H1 (cell line): ENCODE data around the gene TRIM56. TPM values are rescaled to one million over a fixed set of nuclear protein-coding genes. Genes with fewer than 3 reads are reported as not detected.
A peak's percentile ranks its signal among the peaks of the same experiment; 100 is the strongest.

Source experiments
- CTCF ChIA-PET: fragments of 300-600 bp; sonication (Branson Sonifier 250); formaldehyde crosslinking; loops from one replicate; lab custom pipeline; 2021; ENCODE audit not compliant: partially characterized antibody; lab: Charles Lee
- POLR2A ChIA-PET: fragments of 300-600 bp; sonication (Branson Sonifier 250); formaldehyde crosslinking; loops from one replicate; lab custom pipeline; 2021; ENCODE audit warnings: inconsistent platforms; ENCODE audit not compliant: partially characterized antibody; lab: Charles Lee
- DNase-seq, 2 experiments: peaks; one replicate each; pipeline versions ENCODE4 v3.0.0 to v3.0.0-alpha.2; 2010 to 2022; ENCODE audit warnings: low spot score in 2 of 2, low read depth in 1 of 2, mixed read lengths in 1 of 2
- FAIRE-seq: peaks from 2 replicates; lab custom pipeline; 2011; peaks lifted over from hg19 to GRCh38; lab: Jason Lieb, UNC
- H2AFZ ChIP-seq: 2 replicates; pipeline ENCODE4 v1.8.1; 2012; ENCODE audit warnings: low read length, inconsistent platforms
- H2AK5ac ChIP-seq: 2 replicates; pipeline ENCODE4 v1.6.1; 2013; ENCODE audit warnings: low read depth, low read length
- H2BK120ac ChIP-seq: replicated peaks from 2 replicates; pipeline ENCODE3; 2013; ENCODE audit warnings: low read depth, low read length, inconsistent platforms
- H2BK12ac ChIP-seq: 2 replicates; pipeline ENCODE4 v1.6.1; 2013; ENCODE audit warnings: low read depth, low read length
- H2BK15ac ChIP-seq: 2 replicates; pipeline ENCODE4 v1.6.1; 2013; ENCODE audit warnings: low read length
- H2BK20ac ChIP-seq: 2 replicates; pipeline ENCODE4 v1.6.1; 2013; ENCODE audit warnings: low read length
- H2BK5ac ChIP-seq: 2 replicates; pipeline ENCODE4 v1.6.1; 2013; ENCODE audit warnings: low read depth, low read length
- H3K14ac ChIP-seq: 2 replicates; pipeline ENCODE4 v1.6.1; 2013; ENCODE audit warnings: inconsistent platforms; ENCODE audit not compliant: insufficient read length
- H3K18ac ChIP-seq: 2 replicates; pipeline ENCODE4 v1.6.1; 2013; ENCODE audit warnings: low read length; ENCODE audit errors: extremely low read depth
- H3K23ac ChIP-seq: 2 replicates; pipeline ENCODE4 v1.6.1; 2013; ENCODE audit warnings: inconsistent platforms; ENCODE audit not compliant: insufficient read length
- H3K23me2 ChIP-seq: 2 replicates; pipeline ENCODE4 v1.6.1; 2013; ENCODE audit warnings: low read depth, low read length
- H3K27ac ChIP-seq: 2 replicates; pipeline ENCODE4 v1.6.1; 2011; ENCODE audit warnings: low read depth, low read length, inconsistent platforms
- H3K27me3 ChIP-seq, 4 experiments: replicated peaks in 1 of 4; 1 replicate in 1 of 4; 2 replicates in 3 of 4; pipeline versions ENCODE4 v1.6.1 to v1.8.1; 2011 to 2013; ENCODE audit warnings: low read length in 3 of 4, mild to moderate bottlenecking in 3 of 4, inconsistent platforms in 2 of 4, mixed read lengths in 2 of 4, moderate library complexity in 1 of 4; ENCODE audit not compliant: control insufficient read depth in 3 of 4, insufficient read depth in 3 of 4; ENCODE audit errors: extremely low read depth in 1 of 4
- H3K36me3 ChIP-seq, 4 experiments: 2 replicates each; pipeline versions ENCODE4 v1.6.1 to v1.8.1; 2011 to 2013; ENCODE audit warnings: mild to moderate bottlenecking in 4 of 4, low read length in 3 of 4, moderate library complexity in 2 of 4, control low read depth in 1 of 4, inconsistent platforms in 1 of 4; ENCODE audit not compliant: insufficient read depth in 4 of 4, control insufficient read depth in 2 of 4
- H3K4ac ChIP-seq: replicated peaks from 2 replicates; pipeline ENCODE3; 2013; ENCODE audit warnings: low read length, low read depth, mixed read lengths, inconsistent platforms; ENCODE audit not compliant: insufficient read length
- H3K4me1 ChIP-seq, 4 experiments: replicated peaks in 1 of 4; 1 replicate in 1 of 4; 2 replicates in 3 of 4; pipeline versions ENCODE4 v1.6.1 to v1.8.1; 2011 to 2013; ENCODE audit warnings: low read length in 3 of 4, inconsistent platforms in 2 of 4, mixed read lengths in 1 of 4; ENCODE audit not compliant: insufficient read depth in 4 of 4, control insufficient read depth in 3 of 4
- H3K4me2 ChIP-seq, 2 experiments: 2 replicates each; pipeline versions ENCODE4 v1.6.1 to v1.8.1; 2011 to 2013; ENCODE audit warnings: low read depth in 2 of 2, low read length in 2 of 2, control low read depth in 1 of 2, inconsistent platforms in 1 of 2, mild to moderate bottlenecking in 1 of 2; ENCODE audit not compliant: insufficient read depth in 1 of 2
- H3K4me3 ChIP-seq, 4 experiments: fragments of 200-600, 300-600 bp in 1 of 4; sonication (generic), shearing (Covaris generic), sonication (Bioruptor Twin) in 1 of 4; 2 replicates each; pipeline versions ENCODE4 v1.5.1 to v1.8.1; 2011 to 2016; ENCODE audit warnings: low read length in 4 of 4, low read depth in 3 of 4, control low read depth in 2 of 4, inconsistent platforms in 2 of 4, mild to moderate bottlenecking in 2 of 4, mixed read lengths in 1 of 4, moderate library complexity in 1 of 4; ENCODE audit not compliant: insufficient read depth in 2 of 4; ENCODE audit errors: extremely low read depth in 1 of 4
- H3K56ac ChIP-seq: replicated peaks from 2 replicates; pipeline ENCODE3; 2013; ENCODE audit warnings: low read depth, mild to moderate bottlenecking, mixed read lengths, low read length, inconsistent platforms; ENCODE audit not compliant: insufficient read length
- H3K79me1 ChIP-seq: 2 replicates; pipeline ENCODE4 v1.6.1; 2013; ENCODE audit warnings: low read depth, low read length, control low read depth
- H3K79me2 ChIP-seq, 2 experiments: 2 replicates each; pipeline versions ENCODE4 v1.6.1 to v1.8.1; 2012 to 2013; ENCODE audit warnings: low read length in 2 of 2, mild to moderate bottlenecking in 2 of 2, inconsistent platforms in 1 of 2; ENCODE audit not compliant: insufficient read depth in 2 of 2, control insufficient read depth in 1 of 2
- H3K9ac ChIP-seq, 4 experiments: replicated peaks in 1 of 4; 1 replicate in 1 of 4; 2 replicates in 3 of 4; pipeline versions ENCODE4 v1.6.1 to v1.8.1; 2011 to 2013; ENCODE audit warnings: low read depth in 3 of 4, low read length in 3 of 4, control low read depth in 2 of 4, mild to moderate bottlenecking in 2 of 4, moderate library complexity in 2 of 4, inconsistent platforms in 1 of 4; ENCODE audit errors: extremely low read depth in 1 of 4
- H3K9me3 ChIP-seq, 2 experiments: 2 replicates each; pipeline versions ENCODE4 v1.6.1 to v1.8.1; 2012 to 2013; ENCODE audit warnings: mild to moderate bottlenecking in 2 of 2, moderate library complexity in 2 of 2, control low read depth in 1 of 2, inconsistent platforms in 1 of 2, low read depth in 1 of 2, low read length in 1 of 2, mixed read lengths in 1 of 2; ENCODE audit not compliant: insufficient read depth in 2 of 2
- H4K20me1 ChIP-seq, 2 experiments: replicated peaks in 1 of 2; 2 replicates each; pipeline versions ENCODE3 to v1.8.1; 2011 to 2013; ENCODE audit warnings: inconsistent platforms in 2 of 2, low read length in 2 of 2, mild to moderate bottlenecking in 1 of 2; ENCODE audit not compliant: insufficient read depth in 2 of 2, control insufficient read depth in 1 of 2
- H4K5ac ChIP-seq: 2 replicates; pipeline ENCODE4 v1.6.1; 2013; ENCODE audit warnings: low read length, low read depth, mixed read lengths, inconsistent platforms; ENCODE audit not compliant: insufficient read length
- H4K8ac ChIP-seq: 2 replicates; pipeline ENCODE4 v1.8.0; 2013; ENCODE audit warnings: mild to moderate bottlenecking, moderate library complexity, low read length, inconsistent platforms; ENCODE audit not compliant: insufficient read depth; ENCODE audit errors: extremely low read depth
- H4K91ac ChIP-seq: replicated peaks from 2 replicates; pipeline ENCODE3; 2013; ENCODE audit warnings: low read length, mixed read lengths, inconsistent platforms; ENCODE audit not compliant: insufficient read length
- ASH2L ChIP-seq: fragments of 200-600, 300-600 bp; sonication (generic); IDR thresholded peaks from one replicate; pipeline ENCODE4 v1.7.1; 2017; ENCODE audit warnings: low read length
- CTBP2 ChIP-seq: IDR thresholded peaks from 2 replicates; pipeline ENCODE4 v1.7.0; 2011; ENCODE audit warnings: borderline replicate concordance, mild to moderate bottlenecking, moderate library complexity, mixed read lengths, low read length; ENCODE audit not compliant: insufficient read depth, insufficient read length
- MAFK ChIP-seq: IDR thresholded peaks from 2 replicates; pipeline ENCODE4 v1.6.1; 2012; ENCODE audit warnings: low read depth, mild to moderate bottlenecking, improper control_type of control experiment, low read length
- RXRA ChIP-seq: IDR thresholded peaks from 2 replicates; pipeline ENCODE4 v1.6.1; 2011; ENCODE audit warnings: low read depth, mild to moderate bottlenecking, low read length, moderate library complexity; ENCODE audit not compliant: insufficient read depth
- SAP30 ChIP-seq: fragments of 300-600 bp; sonication (generic); IDR thresholded peaks from 2 replicates; pipeline ENCODE4 v1.7.1; 2012; ENCODE audit warnings: low read length, moderate library complexity, mild to moderate bottlenecking, inconsistent platforms; ENCODE audit not compliant: insufficient read depth, insufficient replicate concordance
- SIN3A ChIP-seq, 2 experiments: IDR thresholded peaks in 1 of 2; conservative IDR thresholded peaks in 1 of 2; 2 replicates each; pipeline ENCODE4 v1.6.1; 2011 to 2012; ENCODE audit warnings: low read length in 2 of 2, improper control_type of control experiment in 1 of 2, low read depth in 1 of 2, mild to moderate bottlenecking in 1 of 2
- SIRT6 ChIP-seq: IDR thresholded peaks from one replicate; pipeline ENCODE4 v1.7.1; 2012; ENCODE audit warnings: low read length, inconsistent platforms
- SP1 ChIP-seq: IDR thresholded peaks from 2 replicates; pipeline ENCODE4 v1.6.1; 2011; ENCODE audit warnings: low read depth, low read length
- whole genome bisulfite sequencing, 2 experiments: shearing (Covaris generic) in 1 of 2; methylation state at CpG; one replicate each; pipeline versions ENCODE4 v1.1.6 to v1.1.7; 2013 to 2015; ENCODE audit warnings: low lambda C conversion rate in 2 of 2, mixed read lengths in 2 of 2, inconsistent platforms in 1 of 2, low coverage in 1 of 2, missing lambda C conversion rate in 1 of 2; ENCODE audit not compliant: insufficient replicate concordance in 2 of 2, insufficient coverage in 1 of 2, insufficient read length in 1 of 2; ENCODE audit errors: extremely low coverage in 1 of 2, missing lambda C conversion rate in 1 of 2; 5-methylcytosine and 5-hydroxymethylcytosine counted together
- polyA plus RNA-seq, 7 experiments: library from polyadenylated mRNA; depleted of rRNA in 3 of 7; stranded (reverse) in 5 of 7; unstranded in 2 of 7; fragments of >200 nt in 5 of 7; fragments of 200-250 nt in 2 of 7; gene quantifications; 1 replicate in 5 of 7; 2 replicates in 1 of 7; 4 replicates in 1 of 7; pipeline versions ENCODE4 v1.2.1 to v1.2.3, GENCODE V29; 2011 to 2013; ENCODE audit warnings: missing spikeins in 2 of 7, mixed read lengths in 2 of 7
- total RNA-seq: library from RNA; stranded (reverse); fragmentation: NEBNext Ultra II Directional; extraction: Animal tissue kit (Norgen Biotek cat#: 25700); gene quantifications from 2 replicates; pipeline ENCODE4 v1.2.1, GENCODE V29; 2021

The TRIM56 gene
- total and polyA plus RNA-seq, 2 of the 8 experiments (the other 6 are each of a cell fraction or from before 2014, with no cell fraction given): 2.0 to 17.5 TPM

- Histone ChIP-seq H3K23ac (no peak within 1 kb of the TSS), H4K20me1 (no peaks in the 10 kb centered on the region), H3K4ac (peak within 1 kb of the TSS; percentile 36), H3K79me1 (no peaks in the 10 kb centered on the region), H3K23me2 (no peaks in the 10 kb centered on the region; the same call in 1 of the 2 replicates), H3K79me2 (no peaks in the 10 kb centered on the region), H2BK15ac (peak within 1 kb of the TSS; percentile 90), H3K9ac (no peak within 1 kb of the TSS), H3K4me3 (peak within 1 kb of the TSS in 3 of 4 experiments; percentile 9 to 34 (median 29); a peak in 3 of 8 replicates), H4K91ac (peak within 1 kb of the TSS; percentile 67), H3K9me3 (peaks cover 0 to 4% of the 10 kb centered on the region in 2 experiments; a peak in 1 of 4 replicates), H3K27ac (no peak within 1 kb of the TSS), H2BK120ac (peak within 1 kb of the TSS; percentile 18), H3K14ac (no peak within 1 kb of the TSS), H3K27me3 (no peaks in the 10 kb centered on the region; a peak in 1 of 7 replicates), H2BK20ac (peak within 1 kb of the TSS; percentile 88), H2BK12ac (peak within 1 kb of the TSS; percentile 97), H3K4me2 (peak within 1 kb of the TSS; percentile 57 to 70), H2AFZ (peak within 1 kb of the TSS; percentile 59; the same call in 1 of the 2 replicates), H3K4me1 (peaks cover 11 to 19% (median 12%) of the 10 kb centered on the region in 4 experiments), H3K18ac (peak within 1 kb of the TSS; percentile 79), H2BK5ac (peak within 1 kb of the TSS; percentile 92; the same call in 1 of the 2 replicates), H3K56ac (no peak within 1 kb of the TSS), H2AK5ac (no peak within 1 kb of the TSS), H3K36me3 (no peaks in the 10 kb centered on the region), H4K8ac (0 out of 2 replicates have a peak within 1 kb of the TSS, but pooled peaks have one; percentile 19), H4K5ac (peak within 1 kb of the TSS; percentile 25)
- ChIA-PET CTCF (interaction anchor here (0.6 to 8.3 kb wide), 17 partner anchors 10 to 151 kb away, joined by 3 to 80 read pairs (median 5); no protein-coding TSS in a partner anchor), POLR2A (interaction anchor here (0.6 to 3.2 kb wide), 10 partner anchors 10 to 237 kb away, joined by 3 to 15 read pairs (median 3); no protein-coding TSS in a partner anchor)
- FAIRE-seq: no peak
- 32% methylated on average over 20 of the region's 22 CpGs; no CpG with 5 or more reads in 1 of the 2 experiments for WGBS, 2 experiments
- DNase-seq: peak in 1 of 2 experiments; percentile 73
- TF ChIP-seq SAP30: peak; percentile 75
- peak in 1 of 2 experiments; percentile 74; a peak in 1 of 4 replicates for TF ChIP-seq SIN3A (conservative IDR thresholded peaks at IDR 0.05 in 1 of 2, IDR thresholded peaks at IDR 0.05 in 1 of 2; ENCODE audit: low read depth in 1 of 2, low read length in 2 of 2)
- TF ChIP-seq RXRA: no peak
- TF ChIP-seq MAFK: no peak
- no peak for TF ChIP-seq SIRT6
- TF ChIP-seq CTBP2: peak; percentile 55
- peak; percentile 27 for TF ChIP-seq ASH2L
- no peak for TF ChIP-seq SP1
Observed at GRCh38 chr7:101126651-101127459, 41.6 kb downstream of the TRIM56 start, which contains the start of gene SERPINE1. TSS of gene SERPINE1 (plus strand) at chr7:101127104. CDS start at chr7:101128394, 1,290 bp downstream.
